A549 (cell line): ENCODE data around the gene SMIM7.

Experiments
- KDM1A ChIP-seq: fragments of 200-600 bp; sonication (generic); IDR thresholded peaks from 2 replicates; pipeline ENCODE4 v1.6.1; 2016; ENCODE audit warnings: low read depth, mild to moderate bottlenecking
- RCOR1 ChIP-seq: fragments of 150-350 bp; IDR thresholded peaks from 2 replicates; pipeline ENCODE4 v1.6.1; 2014; ENCODE audit warnings: antibody characterized with exemption, low read length, low read depth
- RFX5 ChIP-seq: fragments of 450-650 bp; IDR thresholded peaks from 2 replicates; pipeline ENCODE4 v1.7.1; 2014; ENCODE audit warnings: antibody characterized with exemption, mild to moderate bottlenecking, moderate library complexity
- TF ChIP-seq, protein P1 (sequence below): fragments of >200 bp; sonication (Bioruptor Twin); formaldehyde crosslinking; IDR thresholded peaks from 3 replicates; pipeline ENCODE4 v1.5.1; 2016

DNA sequence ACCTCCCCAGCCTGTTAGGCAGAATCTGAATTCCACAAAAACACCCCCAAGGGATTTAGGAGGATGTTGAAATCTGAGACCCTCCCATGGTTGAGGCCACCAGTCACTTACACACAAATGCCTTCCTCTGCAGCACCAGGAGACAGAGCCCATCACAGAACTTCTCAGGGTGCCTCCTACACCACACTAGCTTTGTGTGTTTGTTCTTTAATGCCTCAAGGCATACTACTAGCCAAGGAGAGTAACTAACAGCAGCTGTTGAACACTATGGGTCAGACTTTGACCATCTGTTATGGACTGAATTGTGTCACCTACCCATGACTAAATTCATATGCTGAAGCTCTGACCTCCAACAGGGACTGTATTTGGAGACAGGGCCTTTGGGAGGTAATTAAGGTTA is 22.4 kb downstream of the SMIM7 start:
- TF ChIP-seq, protein P1, sequence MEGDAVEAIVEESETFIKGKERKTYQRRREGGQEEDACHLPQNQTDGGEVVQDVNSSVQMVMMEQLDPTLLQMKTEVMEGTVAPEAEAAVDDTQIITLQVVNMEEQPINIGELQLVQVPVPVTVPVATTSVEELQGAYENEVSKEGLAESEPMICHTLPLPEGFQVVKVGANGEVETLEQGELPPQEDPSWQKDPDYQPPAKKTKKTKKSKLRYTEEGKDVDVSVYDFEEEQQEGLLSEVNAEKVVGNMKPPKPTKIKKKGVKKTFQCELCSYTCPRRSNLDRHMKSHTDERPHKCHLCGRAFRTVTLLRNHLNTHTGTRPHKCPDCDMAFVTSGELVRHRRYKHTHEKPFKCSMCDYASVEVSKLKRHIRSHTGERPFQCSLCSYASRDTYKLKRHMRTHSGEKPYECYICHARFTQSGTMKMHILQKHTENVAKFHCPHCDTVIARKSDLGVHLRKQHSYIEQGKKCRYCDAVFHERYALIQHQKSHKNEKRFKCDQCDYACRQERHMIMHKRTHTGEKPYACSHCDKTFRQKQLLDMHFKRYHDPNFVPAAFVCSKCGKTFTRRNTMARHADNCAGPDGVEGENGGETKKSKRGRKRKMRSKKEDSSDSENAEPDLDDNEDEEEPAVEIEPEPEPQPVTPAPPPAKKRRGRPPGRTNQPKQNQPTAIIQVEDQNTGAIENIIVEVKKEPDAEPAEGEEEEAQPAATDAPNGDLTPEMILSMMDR: no peak
- TF ChIP-seq RFX5 (no peak), KDM1A (no peak), RCOR1 (no peak)
